Measurements from ENCODE around the gene PTPN20. TPM values are rescaled to one million over a fixed set of nuclear protein-coding genes. Genes with fewer than 3 reads are reported as not detected.
A peak's percentile ranks its signal among the peaks of the same experiment; 100 is the strongest.

Gene PTPN20
- total and polyA plus RNA-seq, 2 of the 8 experiments (the other 6 are each of a cell fraction or from before 2014, with no cell fraction given): not detected

DNA sequence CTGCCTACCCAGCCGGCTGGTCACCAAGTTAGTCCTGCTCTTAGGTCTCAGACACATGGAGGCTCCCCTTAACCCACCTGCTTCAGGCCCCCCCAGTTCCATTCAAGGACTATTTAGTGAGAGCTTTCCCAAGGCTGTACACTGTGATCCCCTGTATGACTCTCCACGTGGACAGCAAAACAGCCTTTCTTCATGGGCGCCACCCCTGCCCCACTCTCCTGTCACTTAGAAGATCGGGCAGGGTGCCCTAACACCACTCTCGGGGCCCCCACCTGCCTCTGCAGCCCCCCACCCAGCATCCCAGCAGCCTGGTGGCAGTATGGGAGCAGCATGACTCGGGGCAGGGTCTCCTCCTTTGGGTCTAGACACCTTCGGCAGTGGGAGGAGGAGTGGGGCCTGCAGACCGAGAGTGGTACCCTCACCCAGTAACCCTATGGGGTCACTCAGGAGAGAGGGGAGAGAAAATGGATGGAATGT is 116.6 kb downstream of the PTPN20 start:
- no peaks in the 10 kb centered on the region for H3K79me1 ChIP-seq (ENCODE audit: low read depth, low read length)
- H3K27me3 ChIP-seq (replicated peaks in 1 of 4; ENCODE audit: control insufficient read depth in 3 of 4, extremely low read depth in 1 of 4, insufficient read depth in 3 of 4, low read length in 3 of 4): 0 out of 7 replicates have a peak, but pooled peaks cover 0 to 2% (median 0%) of the 10 kb centered on the region in 4 experiments
- no peak overlapping the region for H3K14ac ChIP-seq (ENCODE audit: insufficient read length)
- H2AFZ ChIP-seq (ENCODE audit: low read length): no peak overlapping the region
- no peaks in the 10 kb centered on the region for H3K9me3 ChIP-seq (ENCODE audit: insufficient read depth in 2 of 2, low read depth in 1 of 2, low read length in 1 of 2)
- no peak overlapping the region for H3K18ac ChIP-seq (ENCODE audit: extremely low read depth, low read length)
- H3K27ac ChIP-seq (ENCODE audit: low read depth, low read length): no peak overlapping the region
- H2BK12ac ChIP-seq (ENCODE audit: low read depth, low read length): no peak overlapping the region
- no peak for FAIRE-seq
- 80% methylated on average over 7 of the region's 8 CpGs; no CpG with 5 or more reads in 1 of the 2 experiments for WGBS, 2 experiments (ENCODE audit: extremely low coverage in 1 of 2, insufficient coverage in 1 of 2, insufficient read length in 1 of 2, insufficient replicate concordance in 2 of 2, low coverage in 1 of 2, low lambda C conversion rate in 2 of 2, missing lambda C conversion rate in 1 of 2)
- no peak overlapping the region for H2BK15ac ChIP-seq (ENCODE audit: low read length)
- no peak overlapping the region for H3K23ac ChIP-seq (ENCODE audit: insufficient read length)
- no peak overlapping the region for H3K4me3 ChIP-seq (ENCODE audit: extremely low read depth in 1 of 4, insufficient read depth in 2 of 4, low read depth in 3 of 4, low read length in 4 of 4)
- no peak overlapping the region for H4K91ac ChIP-seq (replicated peaks; ENCODE audit: insufficient read length, low read length)
- no peak overlapping the region for H3K56ac ChIP-seq (replicated peaks; ENCODE audit: insufficient read length, low read depth, low read length)
- H3K4me1 ChIP-seq (replicated peaks in 1 of 4; ENCODE audit: control insufficient read depth in 3 of 4, insufficient read depth in 4 of 4, low read length in 3 of 4): no peaks in the 10 kb centered on the region
- no peak overlapping the region for H4K8ac ChIP-seq (ENCODE audit: extremely low read depth, insufficient read depth, low read length)
- H3K4me2 ChIP-seq (ENCODE audit: insufficient read depth in 1 of 2, low read depth in 2 of 2, low read length in 2 of 2): no peak overlapping the region
- H3K9ac ChIP-seq (replicated peaks in 1 of 4; ENCODE audit: extremely low read depth in 1 of 4, low read depth in 3 of 4, low read length in 3 of 4): no peak overlapping the region
- ChIA-PET CTCF (ENCODE audit: partially characterized antibody) (interaction anchor here (1.0 to 13.8 kb wide), 6 partner anchors 7 to 313 kb away, joined by 3 to 180 read pairs (median 21); no protein-coding TSS in a partner anchor), POLR2A (ENCODE audit: partially characterized antibody) (no interaction called here)
- H3K79me2 ChIP-seq (ENCODE audit: control insufficient read depth in 1 of 2, insufficient read depth in 2 of 2, low read length in 2 of 2): no peaks in the 10 kb centered on the region
- peak in 1 of 2 experiments; percentile 17 for DNase-seq (ENCODE audit: low read depth in 1 of 2, low spot score in 2 of 2)
- no peak overlapping the region for H4K5ac ChIP-seq (ENCODE audit: insufficient read length, low read depth, low read length)
- no peak overlapping the region for H2AK5ac ChIP-seq (ENCODE audit: low read depth, low read length)
- peaks cover 0 to 5% of the 10 kb centered on the region in 2 experiments for H4K20me1 ChIP-seq (replicated peaks in 1 of 2; ENCODE audit: control insufficient read depth in 1 of 2, insufficient read depth in 2 of 2, low read length in 2 of 2)
- H3K36me3 ChIP-seq (ENCODE audit: control insufficient read depth in 2 of 4, insufficient read depth in 4 of 4, low read length in 3 of 4): no peaks in the 10 kb centered on the region
- H3K4ac ChIP-seq (replicated peaks; ENCODE audit: insufficient read length, low read depth, low read length): no peak overlapping the region
- H2BK5ac ChIP-seq (ENCODE audit: low read depth, low read length): no peak overlapping the region
- no peak overlapping the region for H2BK20ac ChIP-seq (ENCODE audit: low read length)
- H3K23me2 ChIP-seq (ENCODE audit: low read depth, low read length): peaks cover 6% of the 10 kb centered on the region
- no peak overlapping the region for H2BK120ac ChIP-seq (replicated peaks; ENCODE audit: low read depth, low read length)
- TF ChIP-seq CEBPB (IDR thresholded peaks at IDR 0.05; ENCODE audit: low read depth, low read length): no peak
- no peak for TF ChIP-seq SP4 (IDR thresholded peaks at IDR 0.05; ENCODE audit: low read length)
- no peak for TF ChIP-seq SIRT6 (IDR thresholded peaks at IDR 0.05; ENCODE audit: low read length)
- TF ChIP-seq KDM4A (IDR thresholded peaks at IDR 0.05; ENCODE audit: low read depth, low read length, severe bottlenecking): no peak
- no peak for TF ChIP-seq JUND (IDR thresholded peaks at IDR 0.05; ENCODE audit: low read length)
- TF ChIP-seq SP1 (IDR thresholded peaks at IDR 0.05; ENCODE audit: low read depth, low read length): no peak
- no peak for TF ChIP-seq RNF2 (IDR thresholded peaks at IDR 0.05; ENCODE audit: borderline replicate concordance, low read depth, low read length, missing control alignments, poor library complexity, severe bottlenecking)
- no peak for TF ChIP-seq E2F6 (IDR thresholded peaks at IDR 0.05)
- TF ChIP-seq EGR1 (IDR thresholded peaks at IDR 0.05; ENCODE audit: borderline replicate concordance, low read depth, low read length): no peak
- TF ChIP-seq SP2 (IDR thresholded peaks at IDR 0.05; ENCODE audit: low read length): no peak
- no peak for TF ChIP-seq SIN3A (conservative IDR thresholded peaks at IDR 0.05 in 1 of 2, IDR thresholded peaks at IDR 0.05 in 1 of 2; ENCODE audit: low read depth in 1 of 2, low read length in 2 of 2)
- no peak for TF ChIP-seq GABPA (IDR thresholded peaks at IDR 0.05; ENCODE audit: borderline replicate concordance, insufficient read depth, low read length)
- TF ChIP-seq KDM1A (IDR thresholded peaks at IDR 0.05; ENCODE audit: borderline replicate concordance, low read length): no peak
- no peak for TF ChIP-seq TEAD4 (IDR thresholded peaks at IDR 0.05; ENCODE audit: low read depth, low read length)
